ENCODE measurements around the gene CPNE5.

Gene CPNE5

DNA sequence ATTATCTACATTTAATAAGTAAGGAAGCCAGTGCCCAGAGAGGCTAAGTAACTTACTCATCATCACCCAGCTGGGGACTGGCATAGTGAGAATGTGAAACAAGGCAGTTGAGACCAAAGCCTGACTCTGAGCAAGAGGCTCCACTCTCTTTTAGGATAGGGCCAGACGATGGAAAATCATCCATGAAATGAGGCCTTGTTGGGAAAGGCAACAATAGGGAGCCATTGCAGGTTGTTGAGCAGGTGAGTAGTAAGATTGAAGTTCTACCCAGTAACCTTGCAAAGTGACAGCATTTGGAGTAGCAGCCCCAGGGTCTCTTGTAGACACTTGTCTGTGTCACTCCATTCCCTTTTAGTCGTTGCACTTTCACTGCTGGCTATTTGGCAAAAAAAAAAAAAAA, 2.5 kb upstream of the CPNE5 start:
- Histone ChIP-seq H3K27me3 (ENCODE audit: control insufficient read depth in 1 of 2, insufficient read depth in 2 of 2, low read length in 2 of 2) (peaks cover 0 to 14% of the 10 kb centered on the region in 2 donors), H3K4me3 (ENCODE audit: low read depth in 1 of 2, low read length in 2 of 2) (no peak overlapping the region), H3K36me3 (ENCODE audit: insufficient read depth, low read length) (no peaks in the 10 kb centered on the region), H3K27ac (ENCODE audit: low read depth, low read length) (no peak overlapping the region), H3K9me3 (ENCODE audit: low read length) (no peaks in the 10 kb centered on the region), H3K4me1 (ENCODE audit: insufficient read depth, low read length) (peaks cover 11% of the 10 kb centered on the region), H3K9ac (ENCODE audit: low read length) (no peak overlapping the region)

DNA sequence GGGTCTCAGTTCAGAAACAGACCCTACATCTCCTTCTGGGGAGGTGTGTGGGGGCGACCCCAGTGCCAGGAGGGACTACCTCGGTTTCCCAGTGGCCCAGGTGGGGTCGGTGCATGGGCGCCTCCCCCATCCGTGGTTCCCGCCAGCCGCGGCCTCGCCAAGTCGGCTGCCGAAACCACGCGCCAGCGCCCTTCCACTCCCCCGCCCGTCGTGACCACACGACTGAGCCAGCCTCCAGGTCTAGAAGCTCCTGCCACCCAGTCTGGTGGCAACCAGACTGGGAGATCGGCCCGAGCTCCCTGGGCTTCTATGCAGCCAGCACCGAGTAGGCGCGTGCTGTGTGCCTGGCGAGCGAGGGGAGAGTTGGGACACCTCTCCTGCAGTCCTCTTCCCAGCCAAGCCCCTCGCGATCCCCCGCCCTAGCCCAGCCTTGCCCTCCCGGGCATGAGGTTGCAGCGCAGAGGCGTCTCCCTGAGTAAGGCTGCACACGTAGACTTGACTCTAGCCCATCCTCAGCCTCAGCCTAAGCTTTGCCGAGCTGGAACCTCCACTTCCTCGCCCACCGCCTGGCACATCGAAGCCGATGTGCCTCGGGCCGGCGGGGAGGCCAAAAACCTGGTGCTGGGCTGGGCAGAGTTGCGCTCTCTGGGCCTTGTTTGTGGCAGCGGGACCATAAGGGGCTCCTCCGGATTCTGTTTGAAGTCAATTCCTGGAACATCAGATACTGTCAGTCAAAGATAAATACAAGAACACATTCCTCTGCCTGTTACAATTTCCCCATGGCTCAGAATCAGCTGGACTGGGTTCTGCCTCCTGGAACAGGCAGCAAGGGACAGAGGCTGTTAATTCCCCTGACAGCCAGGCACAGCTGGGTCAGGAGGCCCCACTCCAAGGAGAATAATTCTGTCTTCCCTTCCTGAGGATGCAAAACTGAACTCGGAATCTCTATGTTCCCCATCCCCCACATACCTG, 1.5 kb upstream of the CPNE5 start:
- H3K9ac ChIP-seq (ENCODE audit: low read length) = no peak overlapping the region

DNA sequence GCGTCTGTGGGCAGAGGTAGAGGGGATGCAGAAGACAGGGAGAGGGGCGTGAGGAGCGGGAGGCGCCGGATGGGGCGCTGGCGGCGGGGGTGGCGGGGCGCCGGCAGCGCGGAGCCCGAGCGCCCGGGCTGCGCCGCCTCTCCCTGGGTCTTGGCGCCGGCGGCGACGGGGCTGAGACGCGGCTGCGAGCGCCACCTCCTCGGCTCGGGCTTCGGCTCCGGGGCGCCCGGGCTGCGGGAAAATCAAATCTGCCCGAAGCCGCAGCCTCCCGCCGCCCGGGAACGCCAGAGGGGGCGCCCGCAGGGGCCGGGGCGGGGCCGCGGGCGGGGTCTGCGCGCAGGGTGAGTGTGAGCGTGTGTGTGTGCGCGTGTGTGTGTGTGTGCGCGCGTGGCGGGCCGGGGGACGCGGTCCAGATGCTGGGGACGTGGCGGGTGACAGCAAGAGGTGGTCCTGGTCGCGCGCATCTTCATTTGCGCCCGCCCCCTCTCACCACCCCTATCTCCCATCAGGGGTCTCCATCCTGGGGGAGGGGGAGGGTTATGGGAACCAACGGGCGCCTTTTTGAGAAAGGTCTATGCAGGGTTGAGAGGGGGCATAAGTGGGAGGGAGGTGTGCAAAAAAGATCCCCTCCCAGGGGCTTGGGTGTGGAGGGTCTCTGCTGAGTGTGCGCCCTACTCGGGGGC, 646 bp upstream of the CPNE5 start:
- Histone ChIP-seq H3K27ac (ENCODE audit: low read depth, low read length) (peak overlapping the region; percentile 41), H3K27me3 (ENCODE audit: control insufficient read depth in 1 of 2, insufficient read depth in 2 of 2, low read length in 2 of 2) (peaks cover 0 to 14% of the 10 kb centered on the region in 2 donors), H3K9ac (ENCODE audit: low read length) (no peak overlapping the region), H3K4me1 (ENCODE audit: insufficient read depth, low read length) (peaks cover 11% of the 10 kb centered on the region), H3K36me3 (ENCODE audit: insufficient read depth, low read length) (no peaks in the 10 kb centered on the region), H3K9me3 (ENCODE audit: low read length) (no peaks in the 10 kb centered on the region), H3K4me3 (ENCODE audit: low read depth in 1 of 2, low read length in 2 of 2) (peak overlapping the region; percentile 35 to 54)

More for the DNA sequence above, 1.5 kb upstream of the CPNE5 start:
- peaks cover 11% of the 10 kb centered on the region for H3K4me1 ChIP-seq (ENCODE audit: insufficient read depth, low read length)
- peaks cover 0 to 14% of the 10 kb centered on the region in 2 donors for H3K27me3 ChIP-seq (ENCODE audit: control insufficient read depth in 1 of 2, insufficient read depth in 2 of 2, low read length in 2 of 2)
- H3K9me3 ChIP-seq (ENCODE audit: low read length) = no peaks in the 10 kb centered on the region
- no peaks in the 10 kb centered on the region for H3K36me3 ChIP-seq (ENCODE audit: insufficient read depth, low read length)
- H3K4me3 ChIP-seq (ENCODE audit: low read depth in 1 of 2, low read length in 2 of 2) = peak overlapping the region; percentile 35 to 54
- peak overlapping the region; percentile 41 for H3K27ac ChIP-seq (ENCODE audit: low read depth, low read length)

DNA sequence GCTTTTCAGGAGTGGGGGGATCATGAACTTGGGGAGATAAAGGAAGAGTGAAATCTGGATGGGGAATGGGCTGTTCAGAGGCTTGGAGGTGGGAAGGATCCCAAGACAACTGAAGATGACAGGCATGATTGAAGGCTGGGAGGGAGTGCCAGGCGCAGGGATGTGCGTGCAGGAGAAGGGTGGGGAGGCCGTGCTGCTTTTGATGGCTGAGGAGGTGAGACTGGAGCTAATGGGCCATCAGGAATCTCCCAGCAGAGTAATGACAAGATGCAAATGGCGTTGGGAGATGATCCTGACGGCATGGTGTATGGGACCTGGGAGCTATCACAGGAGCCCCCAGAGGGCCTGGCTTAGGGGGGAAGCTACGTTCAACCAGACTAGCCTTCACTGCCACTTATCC, 1.6 kb downstream of the CPNE5 start:
- Histone ChIP-seq H3K36me3 (ENCODE audit: insufficient read depth, low read length) (no peaks in the 10 kb centered on the region), H3K27ac (ENCODE audit: low read depth, low read length) (no peak overlapping the region), H3K9ac (ENCODE audit: low read length) (no peak overlapping the region), H3K4me1 (ENCODE audit: insufficient read depth, low read length) (peaks cover 11% of the 10 kb centered on the region), H3K9me3 (ENCODE audit: low read length) (no peaks in the 10 kb centered on the region), H3K4me3 (ENCODE audit: low read depth in 1 of 2, low read length in 2 of 2) (no peak overlapping the region), H3K27me3 (ENCODE audit: control insufficient read depth in 1 of 2, insufficient read depth in 2 of 2, low read length in 2 of 2) (peaks cover 0 to 14% of the 10 kb centered on the region in 2 donors)

DNA sequence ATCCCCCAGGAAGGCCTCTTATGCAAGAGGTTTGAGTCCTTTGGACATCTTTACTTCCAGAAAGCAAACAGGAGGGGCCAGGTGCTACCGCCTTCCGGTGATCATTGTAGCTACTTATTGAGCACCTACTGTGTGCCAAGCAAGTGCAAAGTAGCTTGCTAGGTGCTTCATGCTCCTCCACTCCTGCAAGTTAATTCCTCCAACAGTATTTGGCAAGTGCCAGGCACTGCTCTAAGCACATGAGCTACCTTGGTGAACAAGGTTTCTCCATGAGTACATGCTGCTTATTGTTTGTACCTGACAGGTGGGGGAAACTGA, 2.3 kb downstream of the CPNE5 start:
- Histone ChIP-seq H3K9me3 (ENCODE audit: low read length) (no peaks in the 10 kb centered on the region), H3K27ac (ENCODE audit: low read depth, low read length) (no peak overlapping the region), H3K9ac (ENCODE audit: low read length) (no peak overlapping the region), H3K36me3 (ENCODE audit: insufficient read depth, low read length) (no peaks in the 10 kb centered on the region), H3K27me3 (ENCODE audit: control insufficient read depth in 1 of 2, insufficient read depth in 2 of 2, low read length in 2 of 2) (peaks cover 0 to 14% of the 10 kb centered on the region in 2 donors), H3K4me1 (ENCODE audit: insufficient read depth, low read length) (peaks cover 11% of the 10 kb centered on the region), H3K4me3 (ENCODE audit: low read depth in 1 of 2, low read length in 2 of 2) (no peak overlapping the region)

DNA sequence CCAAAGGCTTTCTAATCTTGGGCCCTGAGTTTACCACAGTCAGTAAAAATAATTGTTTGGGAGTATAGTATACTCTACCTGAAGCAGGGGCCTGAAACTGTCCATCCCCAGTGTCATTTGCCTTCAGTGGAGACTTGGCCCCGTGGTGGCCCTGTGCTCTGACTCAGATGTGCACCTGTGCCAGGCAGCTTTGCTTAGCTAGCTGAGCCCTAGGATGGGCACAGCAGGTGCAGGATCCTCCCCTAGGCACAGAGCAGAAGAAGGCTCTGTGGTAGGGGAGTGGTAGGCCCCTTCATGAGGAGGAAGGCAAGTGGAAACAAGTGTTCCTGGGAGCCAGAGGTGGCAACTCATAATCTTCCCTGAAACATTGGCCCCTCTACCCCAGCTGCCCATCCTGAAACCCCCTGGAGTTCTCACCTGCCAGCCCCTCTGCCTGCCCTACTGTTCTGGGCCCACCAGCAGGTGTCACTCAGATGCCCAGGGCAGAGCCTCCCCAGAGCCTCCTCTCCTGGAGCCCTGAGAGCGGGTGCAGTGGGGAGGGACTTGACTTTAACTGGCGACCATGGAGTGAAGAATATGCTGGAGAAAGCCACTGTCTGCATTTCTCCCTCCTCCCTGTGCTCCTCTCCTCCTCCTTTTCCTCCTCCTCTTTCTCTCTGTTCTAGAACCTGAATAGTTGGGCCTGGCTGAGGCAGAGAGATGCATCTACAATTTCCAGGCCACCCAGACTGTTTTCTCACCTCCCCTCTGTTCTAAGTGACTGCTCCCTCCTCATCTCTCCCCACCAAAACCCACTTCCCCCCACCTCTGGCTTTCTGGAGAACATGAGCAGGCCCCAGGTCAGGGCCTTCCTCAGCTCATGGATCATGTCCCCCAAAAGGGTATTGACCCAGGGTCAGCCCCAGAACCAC, 2.9 kb downstream of the CPNE5 start:
- H3K9ac ChIP-seq (ENCODE audit: low read length) = no peak overlapping the region
- H3K27ac ChIP-seq (ENCODE audit: low read depth, low read length) = no peak overlapping the region
- peaks cover 6% of the 10 kb centered on the region for H3K4me1 ChIP-seq (ENCODE audit: insufficient read depth, low read length)
- no peaks in the 10 kb centered on the region for H3K36me3 ChIP-seq (ENCODE audit: insufficient read depth, low read length)
- H3K4me3 ChIP-seq (ENCODE audit: low read depth in 1 of 2, low read length in 2 of 2) = no peak overlapping the region
- H3K9me3 ChIP-seq (ENCODE audit: low read length) = no peaks in the 10 kb centered on the region
- peaks cover 0 to 14% of the 10 kb centered on the region in 2 donors for H3K27me3 ChIP-seq (ENCODE audit: control insufficient read depth in 1 of 2, insufficient read depth in 2 of 2, low read length in 2 of 2)

DNA sequence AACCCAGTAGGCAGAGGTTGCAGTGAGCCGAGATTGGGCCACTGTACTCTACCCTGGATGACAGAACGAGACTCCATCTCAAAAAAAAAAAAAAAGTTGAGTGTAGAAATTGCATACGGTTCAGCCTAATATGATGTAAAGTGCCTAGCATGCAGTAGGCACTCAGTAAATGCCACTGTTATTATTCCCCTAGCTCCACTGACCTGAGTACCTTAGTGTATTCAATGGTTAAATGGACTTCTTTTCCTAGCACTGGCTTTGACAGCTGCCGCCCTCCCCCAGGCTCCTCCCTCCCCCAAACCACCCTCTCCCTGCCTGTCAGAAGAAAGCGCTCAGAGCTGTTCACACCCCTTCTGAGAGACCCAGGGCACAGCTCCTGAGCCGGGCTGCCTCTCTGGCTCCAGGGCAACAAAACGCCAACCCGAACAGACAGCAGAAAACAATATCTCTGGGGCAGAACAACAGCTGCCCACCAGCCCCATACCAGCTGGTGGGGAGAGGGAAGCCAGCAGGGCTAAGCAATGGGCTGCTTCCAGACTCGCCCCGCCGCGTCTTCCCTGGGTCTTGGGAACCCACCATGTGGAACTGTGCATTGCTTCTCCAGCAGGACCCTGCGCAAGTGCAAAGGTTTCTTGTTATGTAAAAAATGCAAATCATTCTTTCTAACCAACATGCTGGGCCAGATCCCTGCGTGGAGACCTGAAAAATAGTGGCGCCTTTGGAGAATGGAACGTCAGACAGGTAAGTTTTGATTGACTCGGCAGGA, 4.5 kb downstream of the CPNE5 start:
- Histone ChIP-seq H3K9me3 (ENCODE audit: low read length) (no peaks in the 10 kb centered on the region), H3K27ac (ENCODE audit: low read depth, low read length) (no peak overlapping the region), H3K4me3 (ENCODE audit: low read depth in 1 of 2, low read length in 2 of 2) (no peak overlapping the region), H3K4me1 (ENCODE audit: insufficient read depth, low read length) (peaks cover 10% of the 10 kb centered on the region), H3K27me3 (ENCODE audit: control insufficient read depth in 1 of 2, insufficient read depth in 2 of 2, low read length in 2 of 2) (peaks cover 0 to 6% of the 10 kb centered on the region in 2 donors), H3K9ac (ENCODE audit: low read length) (no peak overlapping the region), H3K36me3 (ENCODE audit: insufficient read depth, low read length) (no peaks in the 10 kb centered on the region)

DNA sequence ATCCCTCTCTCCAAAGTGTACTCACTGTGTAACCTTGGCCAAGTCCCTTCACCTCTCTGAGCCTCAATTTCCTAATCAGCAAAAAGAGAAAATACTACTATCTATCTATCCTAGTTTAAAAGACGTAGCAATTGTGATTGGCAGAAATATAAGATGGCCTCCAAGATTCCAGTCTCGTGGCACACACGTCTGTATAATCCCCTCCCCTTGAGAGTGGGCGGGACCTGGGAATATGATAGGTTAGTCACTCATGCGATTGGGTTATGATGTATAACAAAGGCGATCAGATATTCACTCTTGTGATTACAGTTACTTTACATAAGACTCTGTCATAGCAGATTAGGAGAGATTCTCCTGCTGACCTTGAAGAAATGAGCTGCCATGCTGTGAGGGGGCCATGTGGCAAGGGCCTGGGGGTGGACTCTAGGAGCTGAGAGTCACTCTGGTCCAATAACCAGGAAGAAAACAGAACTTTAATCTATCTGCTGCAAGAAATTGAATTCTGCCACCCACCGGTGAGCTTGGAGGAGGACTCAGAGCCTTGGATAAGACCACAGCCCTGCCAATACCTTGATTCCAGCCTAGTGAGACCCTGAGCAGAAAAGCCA, 6.0 kb downstream of the CPNE5 start:
- H3K36me3 ChIP-seq (ENCODE audit: insufficient read depth, low read length) = no peaks in the 10 kb centered on the region
- peaks cover 11% of the 10 kb centered on the region for H3K4me1 ChIP-seq (ENCODE audit: insufficient read depth, low read length)
- no peak overlapping the region for H3K4me3 ChIP-seq (ENCODE audit: low read depth in 1 of 2, low read length in 2 of 2)
- H3K9ac ChIP-seq (ENCODE audit: low read length) = no peak overlapping the region
- H3K9me3 ChIP-seq (ENCODE audit: low read length) = no peaks in the 10 kb centered on the region
- H3K27ac ChIP-seq (ENCODE audit: low read depth, low read length) = no peak overlapping the region
- no peaks in the 10 kb centered on the region for H3K27me3 ChIP-seq (ENCODE audit: control insufficient read depth in 1 of 2, insufficient read depth in 2 of 2, low read length in 2 of 2)

DNA sequence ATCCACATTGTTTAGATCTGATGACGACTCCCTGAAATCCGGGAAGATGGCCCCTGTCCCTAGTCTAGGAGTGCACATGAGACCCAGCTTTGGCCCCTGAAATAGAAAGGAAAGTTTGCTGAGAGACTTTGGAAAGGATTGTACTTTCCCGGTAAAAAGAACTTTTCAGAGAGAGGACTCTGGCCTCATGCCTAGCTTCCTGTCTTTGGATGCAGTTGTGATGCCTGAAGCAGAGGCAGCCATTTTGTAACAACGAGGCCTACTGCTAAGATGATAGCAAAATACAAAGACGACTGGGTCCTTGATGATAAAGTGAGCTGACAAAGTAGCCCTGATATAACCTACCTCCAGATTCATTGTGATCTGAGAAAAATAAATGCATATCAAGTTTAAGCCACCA, 6.9 kb downstream of the CPNE5 start:
- Histone ChIP-seq H3K4me1 (ENCODE audit: insufficient read depth, low read length) (peaks cover 11% of the 10 kb centered on the region), H3K9me3 (ENCODE audit: low read length) (no peaks in the 10 kb centered on the region), H3K4me3 (ENCODE audit: low read depth in 1 of 2, low read length in 2 of 2) (no peak overlapping the region), H3K36me3 (ENCODE audit: insufficient read depth, low read length) (no peaks in the 10 kb centered on the region), H3K27me3 (ENCODE audit: control insufficient read depth in 1 of 2, insufficient read depth in 2 of 2, low read length in 2 of 2) (no peaks in the 10 kb centered on the region), H3K27ac (ENCODE audit: low read depth, low read length) (no peak overlapping the region), H3K9ac (ENCODE audit: low read length) (no peak overlapping the region)

DNA sequence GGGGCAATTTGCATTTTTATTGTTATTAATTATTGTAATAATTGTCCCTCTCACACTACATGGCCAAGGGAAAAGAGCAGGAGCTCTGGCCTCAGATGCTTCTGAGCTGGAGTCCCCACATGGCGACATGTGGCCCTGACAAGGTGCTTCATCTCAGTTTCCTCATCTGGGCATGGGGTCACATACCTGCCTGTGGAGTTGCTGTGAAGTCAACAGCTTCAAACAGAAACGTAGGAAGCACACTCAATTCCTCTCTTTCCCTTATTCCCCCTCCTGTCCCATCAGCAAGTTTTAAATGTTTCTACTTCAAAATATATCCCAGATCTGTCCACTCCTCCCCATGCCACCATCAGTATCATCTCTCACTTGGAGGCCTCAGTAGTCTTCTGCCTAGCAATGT, 8.7 kb downstream of the CPNE5 start:
- H3K9ac ChIP-seq (ENCODE audit: low read length) = no peak overlapping the region

More for the DNA sequence above, 8.7 kb downstream of the CPNE5 start:
- Histone ChIP-seq H3K9me3 (ENCODE audit: low read length) (no peaks in the 10 kb centered on the region), H3K4me3 (ENCODE audit: low read depth in 1 of 2, low read length in 2 of 2) (no peak overlapping the region), H3K4me1 (ENCODE audit: insufficient read depth, low read length) (peaks cover 11% of the 10 kb centered on the region), H3K27me3 (ENCODE audit: control insufficient read depth in 1 of 2, insufficient read depth in 2 of 2, low read length in 2 of 2) (no peaks in the 10 kb centered on the region), H3K27ac (ENCODE audit: low read depth, low read length) (no peak overlapping the region), H3K36me3 (ENCODE audit: insufficient read depth, low read length) (no peaks in the 10 kb centered on the region)

Measured in muscle layer of colon (tissue), 2 donors.